ENCODE measurements around the gene COG5. TPM values are rescaled to one million over a fixed set of nuclear protein-coding genes. Genes with fewer than 3 reads are reported as not detected.

Gene COG5
- total and polyA plus RNA-seq, 10 of the 15 experiments (the other 5 are each of a cell fraction or from before 2014, with no cell fraction given), result 5.5 to 27.9 (median 15.6) TPM

GRCh38 chr7:107171496-107171895 lies 392.2 kb downstream of the COG5 start:
- ChIA-PET RAD21 (ENCODE audit: unreplicated experiment) (interaction anchor here (0.7 kb wide), 1 partner anchor 992 kb away, joined by 4 read pairs; no protein-coding TSS in a partner anchor), POLR2A (interaction anchor here (0.6 to 1.0 kb wide), 4 partner anchors 45 to 712 kb away, joined by 3 to 7 read pairs (median 4); no protein-coding TSS in a partner anchor), CTCF (interaction anchor here (0.7 to 0.8 kb wide), 3 partner anchors 34 to 703 kb away, joined by 3 read pairs; no protein-coding TSS in a partner anchor), SMC1A (ENCODE audit: uncharacterized antibody, unreplicated experiment) (interaction anchor here (0.7 to 1.0 kb wide), 2 partner anchors 9 to 838 kb away, joined by 3 read pairs; no protein-coding TSS in a partner anchor)
- no TSS peak for BruUV-seq (replicated peaks)
- Histone ChIP-seq H3K4me2 (ENCODE audit: control insufficient read depth, insufficient read depth) (peak overlapping the region; percentile 22; the same call in 1 of the 2 replicates), H3K9ac (ENCODE audit: control insufficient read depth, insufficient read depth, low read length) (no peak overlapping the region), H3K4me3 (no peak overlapping the region), H2AFZ (ENCODE audit: control insufficient read depth, low read depth, low read length) (no peak overlapping the region), H3K36me3 (ENCODE audit: control insufficient read depth in 2 of 2, insufficient read depth in 2 of 2, low read length in 1 of 2) (no peaks in the 10 kb centered on the region), H4K20me1 (ENCODE audit: control insufficient read depth, insufficient read depth) (no peaks in the 10 kb centered on the region), H3K27ac (ENCODE audit: control insufficient read depth, insufficient read depth) (no peak overlapping the region), H3K27me3 (replicated peaks in 1 of 2; ENCODE audit: control insufficient read depth in 2 of 2, insufficient read depth in 2 of 2, low read length in 1 of 2) (no peaks in the 10 kb centered on the region), H3K79me2 (ENCODE audit: control insufficient read depth, insufficient read depth, low read length) (peaks cover 30% of the 10 kb centered on the region), H3K4me1 (ENCODE audit: control insufficient read depth, insufficient read depth, low read length) (peaks cover 26% of the 10 kb centered on the region), H3K9me3 (replicated peaks; ENCODE audit: control insufficient read depth, insufficient read depth, low read length) (no peaks in the 10 kb centered on the region)
- WGBS (ENCODE audit: insufficient coverage, insufficient replicate concordance, low lambda C conversion rate, missing lambda C conversion rate), result 100% methylated on average over 11 of the region's 12 CpGs
- DNase-seq (ENCODE audit: low read depth, low spot score), result no peak
- no peak for FAIRE-seq
- in situ Hi-C loops (cut with MboI) (no loop called here), intact Hi-C loops (cut with micrococcal nuclease; ENCODE audit: unreplicated experiment) (no loop called here)
- no peak for ATAC-seq
- TF ChIP-seq, protein P1, sequence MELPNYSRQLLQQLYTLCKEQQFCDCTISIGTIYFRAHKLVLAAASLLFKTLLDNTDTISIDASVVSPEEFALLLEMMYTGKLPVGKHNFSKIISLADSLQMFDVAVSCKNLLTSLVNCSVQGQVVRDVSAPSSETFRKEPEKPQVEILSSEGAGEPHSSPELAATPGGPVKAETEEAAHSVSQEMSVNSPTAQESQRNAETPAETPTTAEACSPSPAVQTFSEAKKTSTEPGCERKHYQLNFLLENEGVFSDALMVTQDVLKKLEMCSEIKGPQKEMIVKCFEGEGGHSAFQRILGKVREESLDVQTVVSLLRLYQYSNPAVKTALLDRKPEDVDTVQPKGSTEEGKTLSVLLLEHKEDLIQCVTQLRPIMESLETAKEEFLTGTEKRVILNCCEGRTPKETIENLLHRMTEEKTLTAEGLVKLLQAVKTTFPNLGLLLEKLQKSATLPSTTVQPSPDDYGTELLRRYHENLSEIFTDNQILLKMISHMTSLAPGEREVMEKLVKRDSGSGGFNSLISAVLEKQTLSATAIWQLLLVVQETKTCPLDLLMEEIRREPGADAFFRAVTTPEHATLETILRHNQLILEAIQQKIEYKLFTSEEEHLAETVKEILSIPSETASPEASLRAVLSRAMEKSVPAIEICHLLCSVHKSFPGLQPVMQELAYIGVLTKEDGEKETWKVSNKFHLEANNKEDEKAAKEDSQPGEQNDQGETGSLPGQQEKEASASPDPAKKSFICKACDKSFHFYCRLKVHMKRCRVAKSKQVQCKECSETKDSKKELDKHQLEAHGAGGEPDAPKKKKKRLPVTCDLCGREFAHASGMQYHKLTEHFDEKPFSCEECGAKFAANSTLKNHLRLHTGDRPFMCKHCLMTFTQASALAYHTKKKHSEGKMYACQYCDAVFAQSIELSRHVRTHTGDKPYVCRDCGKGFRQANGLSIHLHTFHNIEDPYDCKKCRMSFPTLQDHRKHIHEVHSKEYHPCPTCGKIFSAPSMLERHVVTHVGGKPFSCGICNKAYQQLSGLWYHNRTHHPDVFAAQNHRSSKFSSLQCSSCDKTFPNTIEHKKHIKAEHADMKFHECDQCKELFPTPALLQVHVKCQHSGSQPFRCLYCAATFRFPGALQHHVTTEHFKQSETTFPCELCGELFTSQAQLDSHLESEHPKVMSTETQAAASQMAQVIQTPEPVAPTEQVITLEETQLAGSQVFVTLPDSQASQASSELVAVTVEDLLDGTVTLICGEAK (IDR thresholded peaks at IDR 0.05; ENCODE audit: borderline replicate concordance), result no peak
- TF ChIP-seq HDAC2 (IDR thresholded peaks at IDR 0.05) (no peak), USF1 (IDR thresholded peaks at IDR 0.05; ENCODE audit: borderline replicate concordance, extremely low read length, insufficient read depth, low read depth, low read length) (no peak), KLF5 (IDR thresholded peaks at IDR 0.05; ENCODE audit: partially characterized antibody) (no peak), ASH2L (IDR thresholded peaks at IDR 0.05; ENCODE audit: borderline replicate concordance, low read depth) (no peak), RCOR1 (conservative IDR thresholded peaks at IDR 0.05; ENCODE audit: low read depth, low read length) (no peak), YBX1 (IDR thresholded peaks at IDR 0.05) (no peak), EED (IDR thresholded peaks at IDR 0.05; ENCODE audit: low read depth) (no peak)
- TF ChIP-seq, protein P2, sequence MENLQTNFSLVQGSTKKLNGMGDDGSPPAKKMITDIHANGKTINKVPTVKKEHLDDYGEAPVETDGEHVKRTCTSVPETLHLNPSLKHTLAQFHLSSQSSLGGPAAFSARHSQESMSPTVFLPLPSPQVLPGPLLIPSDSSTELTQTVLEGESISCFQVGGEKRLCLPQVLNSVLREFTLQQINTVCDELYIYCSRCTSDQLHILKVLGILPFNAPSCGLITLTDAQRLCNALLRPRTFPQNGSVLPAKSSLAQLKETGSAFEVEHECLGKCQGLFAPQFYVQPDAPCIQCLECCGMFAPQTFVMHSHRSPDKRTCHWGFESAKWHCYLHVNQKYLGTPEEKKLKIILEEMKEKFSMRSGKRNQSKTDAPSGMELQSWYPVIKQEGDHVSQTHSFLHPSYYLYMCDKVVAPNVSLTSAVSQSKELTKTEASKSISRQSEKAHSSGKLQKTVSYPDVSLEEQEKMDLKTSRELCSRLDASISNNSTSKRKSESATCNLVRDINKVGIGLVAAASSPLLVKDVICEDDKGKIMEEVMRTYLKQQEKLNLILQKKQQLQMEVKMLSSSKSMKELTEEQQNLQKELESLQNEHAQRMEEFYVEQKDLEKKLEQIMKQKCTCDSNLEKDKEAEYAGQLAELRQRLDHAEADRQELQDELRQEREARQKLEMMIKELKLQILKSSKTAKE (IDR thresholded peaks at IDR 0.05; ENCODE audit: low read depth, poor library complexity, severe bottlenecking), result no peak
- TF ChIP-seq, protein P3, sequence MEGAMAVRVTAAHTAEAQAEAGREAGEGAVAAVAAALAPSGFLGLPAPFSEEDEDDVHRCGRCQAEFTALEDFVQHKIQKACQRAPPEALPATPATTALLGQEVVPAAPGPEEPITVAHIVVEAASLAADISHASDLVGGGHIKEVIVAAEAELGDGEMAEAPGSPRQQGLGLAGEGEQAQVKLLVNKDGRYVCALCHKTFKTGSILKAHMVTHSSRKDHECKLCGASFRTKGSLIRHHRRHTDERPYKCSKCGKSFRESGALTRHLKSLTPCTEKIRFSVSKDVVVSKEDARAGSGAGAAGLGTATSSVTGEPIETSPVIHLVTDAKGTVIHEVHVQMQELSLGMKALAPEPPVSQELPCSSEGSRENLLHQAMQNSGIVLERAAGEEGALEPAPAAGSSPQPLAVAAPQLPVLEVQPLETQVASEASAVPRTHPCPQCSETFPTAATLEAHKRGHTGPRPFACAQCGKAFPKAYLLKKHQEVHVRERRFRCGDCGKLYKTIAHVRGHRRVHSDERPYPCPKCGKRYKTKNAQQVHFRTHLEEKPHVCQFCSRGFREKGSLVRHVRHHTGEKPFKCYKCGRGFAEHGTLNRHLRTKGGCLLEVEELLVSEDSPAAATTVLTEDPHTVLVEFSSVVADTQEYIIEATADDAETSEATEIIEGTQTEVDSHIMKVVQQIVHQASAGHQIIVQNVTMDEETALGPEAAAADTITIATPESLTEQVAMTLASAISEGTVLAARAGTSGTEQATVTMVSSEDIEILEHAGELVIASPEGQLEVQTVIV (IDR thresholded peaks at IDR 0.05; ENCODE audit: borderline replicate concordance, partially characterized antibody), result no peak
